ENCODE data around the gene GALR3.

Gene GALR3

DNA sequence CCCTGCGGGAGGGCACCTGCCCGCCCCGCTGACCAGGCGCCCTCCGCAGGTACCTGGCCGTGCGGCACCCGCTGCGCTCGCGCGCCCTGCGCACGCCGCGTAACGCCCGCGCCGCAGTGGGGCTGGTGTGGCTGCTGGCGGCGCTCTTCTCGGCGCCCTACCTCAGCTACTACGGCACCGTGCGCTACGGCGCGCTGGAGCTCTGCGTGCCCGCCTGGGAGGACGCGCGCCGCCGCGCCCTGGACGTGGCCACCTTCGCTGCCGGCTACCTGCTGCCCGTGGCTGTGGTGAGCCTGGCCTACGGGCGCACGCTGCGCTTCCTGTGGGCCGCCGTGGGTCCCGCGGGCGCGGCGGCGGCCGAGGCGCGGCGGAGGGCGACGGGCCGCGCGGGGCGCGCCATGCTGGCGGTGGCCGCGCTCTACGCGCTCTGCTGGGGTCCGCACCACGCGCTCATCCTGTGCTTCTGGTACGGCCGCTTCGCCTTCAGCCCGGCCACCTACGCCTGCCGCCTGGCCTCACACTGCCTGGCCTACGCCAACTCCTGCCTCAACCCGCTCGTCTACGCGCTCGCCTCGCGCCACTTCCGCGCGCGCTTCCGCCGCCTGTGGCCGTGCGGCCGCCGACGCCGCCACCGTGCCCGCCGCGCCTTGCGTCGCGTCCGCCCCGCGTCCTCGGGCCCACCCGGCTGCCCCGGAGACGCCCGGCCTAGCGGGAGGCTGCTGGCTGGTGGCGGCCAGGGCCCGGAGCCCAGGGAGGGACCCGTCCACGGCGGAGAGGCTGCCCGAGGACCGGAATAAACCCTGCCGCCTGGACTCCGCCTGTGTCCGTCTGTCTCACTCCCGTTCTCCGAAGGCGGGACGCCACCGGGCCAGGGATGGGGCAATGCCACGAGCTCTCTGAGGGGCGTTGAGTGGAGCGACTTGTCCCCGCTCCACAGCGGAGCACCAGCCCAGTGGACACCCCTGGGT is 1.8 kb downstream of the GALR3 start:
- no peak for DNase-seq

GRCh38 chr22:37827056-37827455 is 3.9 kb downstream of the GALR3 start:
- DNase-seq: no peak

- no peak for DNase-seq
Measured at GRCh38 chr22:37830093-37830842, 7.1 kb downstream of the GALR3 start.

DNA sequence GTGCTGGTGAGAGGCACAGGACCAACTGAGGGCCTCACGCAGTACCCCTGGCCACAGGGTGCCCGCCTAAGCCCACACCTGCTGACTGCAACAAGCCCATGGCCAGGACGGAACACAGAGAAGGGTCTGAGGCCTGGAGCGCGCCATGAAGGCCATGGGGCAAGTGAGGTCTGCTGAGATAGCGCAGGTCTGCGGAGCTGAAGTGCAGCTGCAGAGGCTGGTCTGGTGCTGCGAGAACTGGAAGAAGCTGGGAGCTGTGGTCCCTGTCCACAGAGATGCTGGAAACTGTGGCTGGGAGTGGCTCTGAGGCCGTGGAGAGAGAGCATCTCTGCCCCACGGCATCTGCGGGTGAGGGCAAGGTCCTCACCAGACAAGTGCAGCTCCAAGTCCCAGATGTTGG is 8.3 kb downstream of the GALR3 start:
- DNase-seq: no peak

- DNase-seq: no peak
Measured at GRCh38 chr22:37832022-37832857, 9.1 kb downstream of the GALR3 start.

- no peak for DNase-seq
Measured at GRCh38 chr22:37842015-37842793, 19.0 kb downstream of the GALR3 start.

GRCh38 chr22:37843741-37844089 is 20.5 kb downstream of the GALR3 start:
- no peak for DNase-seq

DNA sequence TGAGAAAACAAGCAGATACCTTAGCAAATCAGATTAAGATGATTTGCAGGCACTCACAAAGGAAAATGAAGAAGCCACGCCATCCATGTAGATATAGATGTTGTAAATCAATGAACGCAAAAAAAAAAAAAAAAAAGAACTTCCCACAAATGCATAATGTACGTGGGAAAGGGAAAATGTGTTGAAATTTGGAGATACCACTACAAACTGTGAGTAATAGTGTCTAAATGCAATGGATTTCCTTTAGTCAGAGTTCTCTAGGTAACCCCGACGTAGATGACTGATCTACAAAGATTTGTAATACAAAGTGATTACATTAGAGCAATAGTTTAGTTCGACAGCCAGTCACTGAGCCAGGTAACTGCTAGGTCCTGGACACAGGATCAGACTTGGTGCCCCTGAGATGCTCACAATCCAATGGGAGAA is 21.7 kb downstream of the GALR3 start:
- DNase-seq: no peak

DNA sequence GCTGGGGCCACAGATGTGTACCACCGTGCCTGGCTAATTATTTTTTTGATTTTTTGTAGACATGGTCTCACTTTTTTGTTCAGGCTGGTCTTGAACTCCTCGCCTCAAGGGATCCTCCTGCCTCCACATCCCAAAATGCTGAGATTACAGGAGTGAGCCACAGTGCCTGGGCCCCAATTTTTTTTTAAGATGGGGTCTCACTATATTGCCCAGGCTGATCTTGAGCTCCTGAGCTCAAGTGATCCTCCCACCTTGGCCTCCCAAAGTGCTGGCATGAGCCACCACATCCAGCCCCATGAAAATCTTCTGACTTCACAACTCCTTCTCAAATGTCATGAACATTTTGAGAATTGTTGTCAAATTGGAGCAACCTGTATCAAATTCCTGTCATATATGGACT is 23.3 kb downstream of the GALR3 start:
- DNase-seq: no peak

DNA sequence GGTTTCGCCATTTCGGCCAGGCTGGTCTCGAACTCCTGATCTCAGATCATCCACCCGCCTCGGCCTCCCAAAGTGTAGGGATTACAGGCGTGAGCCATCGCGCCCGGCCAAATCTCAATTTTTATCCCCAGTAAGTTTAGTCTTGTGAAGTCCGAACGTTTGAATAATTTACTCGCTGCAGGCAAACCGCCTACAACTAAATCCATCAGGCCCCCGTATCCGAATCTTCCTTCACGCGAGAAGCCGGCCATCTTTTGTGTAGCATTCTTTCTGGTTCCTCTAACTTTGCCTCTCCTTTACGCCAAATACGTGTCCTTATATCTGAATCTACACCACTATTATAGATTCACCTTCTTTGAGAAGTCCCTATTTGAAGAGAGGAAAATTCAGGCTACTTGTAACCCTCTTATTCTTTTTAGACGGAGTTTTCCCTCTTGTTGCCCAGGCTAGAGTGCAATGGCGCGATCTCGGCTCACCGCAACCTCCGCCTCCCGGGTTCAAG is 25.5 kb downstream of the GALR3 start:
- no peak for DNase-seq

- DNase-seq: peak; percentile 53
Measured at GRCh38 chr22:37849089-37849751, 26.0 kb downstream of the GALR3 start, which contains the start of gene EIF3L. TSS of gene EIF3L (plus strand) at chr22:37849419. CDS start at chr22:37849450, 31 bp downstream.

GRCh38 chr22:37850801-37851200 is 27.6 kb downstream of the GALR3 start:
- DNase-seq: no peak

DNA sequence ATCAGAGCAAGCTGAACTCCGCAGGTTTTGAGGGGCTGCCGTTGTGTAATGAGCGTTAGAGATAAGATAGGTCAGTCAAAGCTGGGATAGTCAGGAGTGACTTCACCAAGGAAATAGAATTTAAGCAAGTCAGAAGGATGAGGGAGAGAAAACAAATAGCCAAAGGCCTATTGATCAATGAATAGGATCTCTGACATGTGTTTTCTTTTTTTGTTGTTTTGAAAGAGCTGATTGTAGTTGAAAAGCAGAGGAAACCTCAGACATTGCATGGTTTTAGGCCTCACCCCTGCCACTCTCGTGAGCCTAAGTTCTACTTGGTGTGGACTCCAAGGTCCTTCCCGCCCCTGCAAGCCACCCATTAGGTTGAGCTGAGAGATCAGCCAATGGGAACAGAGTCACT is 29.2 kb downstream of the GALR3 start:
- DNase-seq: no peak

GRCh38 chr22:37854946-37855345 is 31.8 kb downstream of the GALR3 start:
- no peak for DNase-seq

DNA sequence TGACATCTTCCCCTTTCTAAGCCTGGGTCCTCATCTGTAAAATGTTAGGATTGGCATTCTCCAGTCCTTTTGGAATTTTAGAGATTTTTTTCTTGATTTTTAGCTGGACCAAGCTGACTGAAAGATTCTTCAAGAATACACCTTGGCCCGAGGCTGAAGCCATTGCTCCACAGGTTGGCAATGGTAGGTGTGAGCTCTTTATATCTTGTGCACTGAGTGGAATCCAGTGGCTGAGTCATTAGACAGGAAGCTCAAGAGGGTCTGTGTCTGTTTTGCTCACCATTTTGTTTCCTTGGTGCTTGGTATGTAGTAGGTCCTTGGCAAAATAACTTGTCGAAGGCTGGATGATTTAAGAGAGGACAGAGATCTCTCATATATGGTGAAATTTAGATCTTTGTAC is 32.3 kb downstream of the GALR3 start:
- DNase-seq: no peak

GRCh38 chr22:37860796-37861421 is 37.7 kb downstream of the GALR3 start:
- DNase-seq: no peak

- DNase-seq: no peak
Measured at GRCh38 chr22:37862570-37863325, 39.6 kb downstream of the GALR3 start.

DNA sequence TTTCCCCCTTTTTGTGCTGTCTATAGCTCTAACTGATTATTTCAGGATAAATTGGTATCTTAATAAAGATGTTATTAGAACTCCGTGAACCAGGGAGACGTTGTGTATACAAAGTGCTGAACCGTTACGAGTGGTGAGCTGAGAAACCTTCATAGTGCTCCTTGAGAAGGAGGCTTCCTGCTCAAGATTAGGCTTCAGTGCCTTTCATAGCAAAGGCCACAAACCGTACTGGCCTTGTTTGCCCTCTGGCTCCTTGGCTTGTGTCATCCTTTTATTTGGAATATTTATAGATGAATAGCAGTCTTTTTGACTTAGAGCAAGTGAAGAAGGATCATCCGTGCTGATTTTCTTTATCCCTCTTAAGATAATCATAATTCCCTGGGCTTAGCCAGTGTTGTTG is 42.3 kb downstream of the GALR3 start:
- DNase-seq: no peak

- DNase-seq: no peak
Measured at GRCh38 chr22:37870273-37870672, 47.1 kb downstream of the GALR3 start.

All from NCI-H526 treated with DMSO at 0.1 percent for 48 hours (cell line).